Keratinocyte (primary cell): ENCODE results near the gene COL3A1.
A peak's percentile ranks its signal among the peaks of the same experiment; 100 is the strongest.

Experiments
- CTCF ChIP-seq, 3 experiments: IDR thresholded peaks in 1 of 3; conservative IDR thresholded peaks in 1 of 3; optimal IDR thresholded peaks in 1 of 3; 2 replicates in 2 of 3; 3 replicates in 1 of 3; pipeline versions ENCODE3 to v1.5.1; 2011; ENCODE audit warnings: low read length in 3 of 3, mild to moderate bottlenecking in 3 of 3, moderate library complexity in 2 of 3, control low read depth in 1 of 3, inconsistent platforms in 1 of 3; ENCODE audit not compliant: insufficient read depth in 2 of 3; ENCODE audit errors: extremely low read depth in 1 of 3
- EZH2 ChIP-seq: IDR thresholded peaks from one replicate; pipeline ENCODE4 v1.6.1; 2012; ENCODE audit warnings: inconsistent platforms, mild to moderate bottlenecking, low read length, moderate library complexity

GRCh38 chr2:188983427-188984064 lies 9.4 kb downstream of the COL3A1 start:
- TF ChIP-seq EZH2, result no peak
- TF ChIP-seq CTCF (optimal IDR thresholded peaks at IDR 0.05 in 1 of 3, IDR thresholded peaks at IDR 0.05 in 1 of 3, conservative IDR thresholded peaks at IDR 0.05 in 1 of 3; ENCODE audit: extremely low read depth in 1 of 3, insufficient read depth in 2 of 3, low read length in 3 of 3), result peak in 1 of 3 experiments; percentile 15
